ENCODE data around the gene ZMYM4.
"Not testable (repeated sequence)": the region's sequence is repeated elsewhere in the genome, so short reads cannot be mapped to it uniquely, and the experiment has no call there.

Gene ZMYM4

GRCh38 chr1:35461966-35462651, 193.6 kb downstream of the ZMYM4 start:
- DNase-seq, result no peak

- DNase-seq, result no peak
Observed at GRCh38 chr1:35463232-35463631, 194.7 kb downstream of the ZMYM4 start.

GRCh38 chr1:35463749-35464148, 195.2 kb downstream of the ZMYM4 start:
- not testable (repeated sequence) for DNase-seq

GRCh38 chr1:35466120-35466519, 197.6 kb downstream of the ZMYM4 start:
- DNase-seq, result no peak

DNA sequence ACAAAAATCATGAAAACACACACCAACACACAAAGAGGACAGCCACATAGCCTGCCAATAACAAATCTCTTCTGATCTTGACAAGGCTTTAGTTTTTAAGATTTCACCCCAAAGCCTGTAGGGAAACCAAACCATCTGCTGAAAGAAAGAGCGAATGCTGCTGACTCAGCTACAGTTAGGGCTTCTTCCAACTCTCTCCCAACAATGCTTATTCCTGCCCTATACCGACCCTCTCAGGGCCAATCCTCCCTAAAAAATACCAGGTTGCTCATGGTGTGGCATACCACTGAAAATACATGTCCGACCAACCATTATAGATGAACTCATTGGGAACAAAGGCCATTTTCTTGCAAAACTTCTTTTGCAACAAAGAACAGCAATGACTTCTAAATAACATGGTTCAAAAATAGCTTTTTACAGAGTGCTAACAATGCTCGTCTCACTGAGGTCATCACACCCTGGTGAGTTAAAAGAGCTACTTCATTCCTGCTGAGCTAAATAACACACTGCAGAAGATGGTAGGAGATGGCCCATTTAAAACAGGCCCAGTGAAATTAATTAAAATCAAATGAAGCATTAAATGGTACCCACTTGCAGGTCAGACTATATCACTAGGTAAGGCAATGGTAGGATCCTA, 202.6 kb downstream of the ZMYM4 start:
- no peak for DNase-seq

Measured in Kasumi-1 (cell line).